IPS-11a (cell line): ENCODE measurements around the gene PRKAG2.
"Not testable (repeated sequence)": the region's sequence is repeated elsewhere in the genome, so short reads cannot be mapped to it uniquely, and the experiment has no call there.

Experiments
- H3K4me3 ChIP-seq: one replicate; pipeline ENCODE4 v1.5.1; 2013; ENCODE audit warnings: low read depth, low read length, control low read depth

PRKAG2 gene

GRCh38 chr7:151573046-151573445, 303.9 kb downstream of the PRKAG2 start:
- H3K4me3 ChIP-seq, result not testable (repeated sequence)

DNA sequence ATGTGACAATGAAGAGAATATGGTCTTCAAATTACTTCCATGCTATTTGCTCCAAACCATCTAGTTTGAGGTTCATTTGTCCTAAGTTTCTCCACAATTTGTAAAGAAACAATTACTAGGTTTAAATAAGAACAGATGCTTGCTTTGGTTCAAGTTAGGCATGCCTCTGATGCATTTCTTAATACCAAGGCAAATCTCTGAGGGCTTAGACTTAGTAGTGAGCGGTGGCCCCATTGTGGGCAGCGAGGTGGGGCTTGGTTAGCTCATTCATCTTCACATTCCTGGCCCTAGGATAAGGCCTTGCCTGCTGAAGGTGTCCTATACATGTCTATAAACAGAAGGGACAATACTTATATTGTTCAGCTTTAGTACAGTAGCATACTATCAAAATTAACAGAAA, 304.8 kb downstream of the PRKAG2 start:
- H3K4me3 ChIP-seq, result no peak overlapping the region

GRCh38 chr7:151571471-151571870, 305.4 kb downstream of the PRKAG2 start:
- no peak overlapping the region for H3K4me3 ChIP-seq

GRCh38 chr7:151570366-151570915, 306.5 kb downstream of the PRKAG2 start:
- H3K4me3 ChIP-seq, result no peak overlapping the region

DNA sequence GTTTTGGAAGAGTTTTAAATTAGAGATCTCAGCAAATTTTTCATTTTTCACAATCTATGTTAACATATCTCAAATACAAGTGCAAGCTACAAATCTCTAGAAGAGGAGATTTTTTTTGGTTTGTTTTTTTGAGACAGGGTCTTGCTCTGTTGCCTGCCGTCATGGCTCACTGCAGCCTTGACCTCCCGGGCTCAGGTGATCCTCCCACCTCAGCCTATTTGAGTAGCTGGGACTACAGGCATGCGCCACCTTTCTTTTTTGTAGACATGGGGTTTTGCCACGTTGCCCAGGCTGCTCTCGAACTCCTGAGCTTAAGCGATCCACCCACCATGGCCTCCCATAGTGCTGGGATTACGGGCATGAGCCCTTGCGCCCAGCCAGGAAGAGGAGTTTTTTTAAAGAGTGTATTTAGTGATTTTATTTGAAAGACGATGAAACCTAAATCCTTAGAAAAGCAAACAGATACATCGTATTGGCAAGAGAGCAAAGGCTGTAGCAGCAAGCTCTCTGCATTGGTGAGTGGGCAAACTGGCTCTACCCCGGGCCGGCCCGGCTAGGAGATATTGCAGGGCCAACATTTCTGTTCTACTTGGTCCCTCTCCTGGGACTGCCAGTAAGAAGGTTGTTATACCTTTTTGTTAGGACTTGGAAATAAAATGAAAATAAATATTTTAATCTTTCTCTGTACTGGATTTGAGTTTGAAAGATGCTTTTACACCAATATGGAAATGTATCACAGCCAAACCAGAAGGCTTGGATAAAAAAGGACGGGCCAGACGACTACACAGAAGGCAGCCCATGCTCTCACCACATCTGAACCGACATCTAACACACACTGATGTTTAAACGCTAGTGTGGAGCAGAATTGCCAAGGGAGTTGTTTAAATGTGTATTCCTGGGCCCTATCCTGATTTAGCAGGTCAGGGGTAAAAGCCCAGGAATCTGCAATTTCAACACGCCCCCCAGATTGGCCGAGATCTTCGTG, 307.7 kb downstream of the PRKAG2 start:
- H3K4me3 ChIP-seq, result no peak overlapping the region

DNA sequence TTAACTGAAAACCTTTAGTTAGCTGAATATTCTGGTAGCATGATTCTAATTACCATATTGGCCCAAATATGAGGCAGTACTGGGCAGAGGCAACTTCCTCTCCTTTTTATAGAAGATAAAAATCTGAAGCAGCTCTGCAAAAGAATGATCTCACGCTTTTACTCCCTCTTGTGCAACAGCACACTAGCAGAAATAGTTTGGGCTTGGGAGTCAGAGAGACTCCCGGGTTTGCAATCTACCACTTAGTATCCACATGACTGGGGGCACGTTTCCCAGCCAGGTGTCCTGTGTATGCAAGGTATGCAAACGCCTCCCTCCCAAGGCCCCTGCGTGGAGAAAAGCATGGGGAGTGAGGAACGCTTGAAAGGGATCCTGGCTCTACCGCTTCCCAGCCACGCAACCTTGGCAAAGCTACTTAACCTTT, 310.0 kb downstream of the PRKAG2 start:
- no peak overlapping the region for H3K4me3 ChIP-seq

GRCh38 chr7:151565541-151565940, 311.4 kb downstream of the PRKAG2 start:
- no peak overlapping the region for H3K4me3 ChIP-seq

GRCh38 chr7:151560243-151560642, 316.7 kb downstream of the PRKAG2 start:
- H3K4me3 ChIP-seq, result no peak overlapping the region

- H3K4me3 ChIP-seq, result no peak overlapping the region
These were observed 317.2 kb downstream of the PRKAG2 start for GRCh38 chr7:151559557-151560183.

DNA sequence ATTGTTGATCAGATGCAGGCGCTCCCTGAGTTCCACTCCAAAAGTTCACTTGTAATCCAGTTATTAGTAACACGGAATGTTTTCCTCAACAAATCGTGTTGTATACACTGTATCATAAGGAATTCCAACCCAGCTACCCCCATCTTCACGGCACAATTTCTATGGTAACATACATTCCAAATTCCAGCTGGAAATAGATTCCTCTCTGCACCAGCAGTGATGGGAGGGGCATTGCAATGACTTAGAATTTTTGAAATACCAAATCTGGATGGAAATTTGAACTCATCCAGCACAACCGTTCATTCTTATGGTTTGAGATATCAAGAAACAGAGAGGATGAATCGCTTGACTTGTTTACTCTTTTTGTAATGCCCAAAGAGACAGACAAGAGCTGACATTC, 318.3 kb downstream of the PRKAG2 start:
- H3K4me3 ChIP-seq, result no peak overlapping the region

GRCh38 chr7:151556592-151556991, 320.3 kb downstream of the PRKAG2 start:
- no peak overlapping the region for H3K4me3 ChIP-seq

DNA sequence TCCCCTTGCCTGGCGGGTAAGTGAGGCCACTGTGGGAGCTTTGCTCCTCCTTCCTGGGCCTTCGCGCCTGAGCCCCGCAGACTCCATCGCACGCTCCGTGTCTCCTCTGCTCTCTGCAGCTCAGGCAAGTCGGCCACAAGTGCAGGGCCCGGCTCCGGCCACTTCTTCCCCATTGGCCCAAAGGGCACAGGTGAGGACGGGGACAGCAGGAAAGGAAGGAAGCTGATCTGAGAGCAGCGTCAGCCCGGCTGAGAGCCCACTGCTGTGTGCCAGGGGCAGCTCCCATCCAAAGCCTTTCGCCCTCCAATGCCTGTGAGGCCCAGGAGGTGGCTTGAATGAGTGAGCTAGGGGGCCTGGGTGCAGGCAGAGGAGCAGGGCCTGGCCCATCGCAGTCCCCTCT, 323.6 kb downstream of the PRKAG2 start:
- H3K4me3 ChIP-seq, result no peak overlapping the region

- H3K4me3 ChIP-seq, result no peak overlapping the region
These were observed 324.4 kb downstream of the PRKAG2 start for GRCh38 chr7:151552352-151553028.

- no peak overlapping the region for H3K4me3 ChIP-seq
These were observed 325.1 kb downstream of the PRKAG2 start for GRCh38 chr7:151551820-151552219.

DNA sequence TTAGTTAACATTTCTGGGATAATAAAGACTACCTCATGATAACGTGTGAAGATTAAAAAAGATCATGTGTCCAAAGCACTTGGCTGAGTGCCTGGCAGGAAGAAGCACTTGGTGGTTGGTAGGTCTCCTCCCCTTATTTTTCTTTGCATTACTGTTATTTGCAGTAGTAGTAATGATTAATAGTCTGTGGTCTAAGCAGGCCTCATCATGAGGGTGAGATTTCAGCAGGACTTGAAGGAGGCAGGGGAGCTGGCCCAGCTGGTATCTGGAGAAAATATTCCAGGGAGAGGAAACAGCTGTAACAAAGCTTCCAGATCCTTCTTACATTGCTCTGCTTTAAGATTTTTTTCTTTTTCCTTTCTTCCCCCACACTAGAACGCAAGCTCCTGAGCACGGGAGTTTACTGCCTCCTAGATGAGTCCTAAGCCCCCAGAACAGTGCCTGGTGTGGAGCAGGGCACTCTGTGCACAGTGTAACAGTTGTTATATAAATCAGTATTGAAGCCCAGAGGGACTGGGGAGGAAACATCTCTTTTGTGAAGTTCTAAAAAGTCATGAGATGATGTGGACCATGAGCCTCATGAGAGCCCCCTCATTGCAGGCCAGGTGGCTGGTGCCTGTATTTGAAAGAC, 326.1 kb downstream of the PRKAG2 start:
- no peak overlapping the region for H3K4me3 ChIP-seq

DNA sequence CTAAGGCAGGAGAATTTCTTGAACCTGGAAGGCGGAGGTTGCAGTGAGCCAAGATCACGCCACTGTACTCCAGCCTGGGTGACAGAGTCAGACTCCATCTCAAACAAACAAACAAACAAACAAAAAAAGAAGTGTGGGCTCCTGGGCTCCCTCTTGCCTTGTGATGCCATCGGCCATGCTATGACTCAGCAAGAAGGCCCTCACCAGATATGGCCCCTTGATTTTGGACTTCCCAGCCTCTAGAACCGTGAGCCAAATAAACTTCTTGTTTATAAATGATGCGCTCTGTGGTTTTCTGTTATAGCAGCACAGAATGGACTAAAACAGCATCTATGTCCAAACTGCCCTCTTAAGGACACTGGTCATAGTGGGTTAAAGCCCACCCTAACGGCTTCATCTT, 327.3 kb downstream of the PRKAG2 start:
- H3K4me3 ChIP-seq, result no peak overlapping the region

GRCh38 chr7:151549083-151549482, 327.8 kb downstream of the PRKAG2 start:
- no peak overlapping the region for H3K4me3 ChIP-seq

GRCh38 chr7:151544183-151544582, 332.7 kb downstream of the PRKAG2 start:
- no peak overlapping the region for H3K4me3 ChIP-seq

- no peak overlapping the region for H3K4me3 ChIP-seq
These were observed 334.2 kb downstream of the PRKAG2 start for GRCh38 chr7:151542606-151543130.

- no peak overlapping the region for H3K4me3 ChIP-seq
These were observed 335.0 kb downstream of the PRKAG2 start for GRCh38 chr7:151541709-151542499.
